ENCODE results near the gene ARHGAP40. TPM values are rescaled to one million over a fixed set of nuclear protein-coding genes. Genes with fewer than 3 reads are reported as not detected.

The ARHGAP40 gene
- total and polyA plus RNA-seq, 7 experiments from 2014 or later: not detected

- Histone ChIP-seq H3K27me3 (ENCODE audit: control insufficient read depth in 2 of 2, insufficient read depth in 2 of 2, low read length in 2 of 2) (peaks cover 0 to 12% of the 10 kb centered on the region in 2 donors), H3K9me3 (ENCODE audit: control insufficient read depth in 2 of 3, low read length in 3 of 3) (no peaks in the 10 kb centered on the region), H3K4me3 (ENCODE audit: low read length) (no peak overlapping the region), H3K36me3 (ENCODE audit: control insufficient read depth in 2 of 3, insufficient read depth in 3 of 3, low read length in 3 of 3) (no peaks in the 10 kb centered on the region), H3K27ac (ENCODE audit: low read depth, low read length) (no peak overlapping the region), H3K4me1 (ENCODE audit: control insufficient read depth in 2 of 2, insufficient read depth in 2 of 2, low read length in 2 of 2) (no peaks in the 10 kb centered on the region)
- POLR2A ChIA-PET: no interaction called here
- CTCF ChIA-PET: interaction anchor here (1.3 kb wide), 1 partner anchor 94 kb away, joined by 3 read pairs; no protein-coding TSS in a partner anchor
- intact Hi-C loops (cut with micrococcal nuclease): no loop called here
- H3K27me3 Mint-ChIP-seq: peaks cover 24 to 50% (median 37%) of the 10 kb centered on the region in 5 donors
- no peak overlapping the region for H3K4me3 Mint-ChIP-seq
- DNase-seq (no peak), ATAC-seq (no peak)
- H3K27ac Mint-ChIP-seq: no peak overlapping the region
- H3K9me3 Mint-ChIP-seq: peaks cover 0 to 12% (median 0%) of the 10 kb centered on the region in 11 donors
- H3K4me1 Mint-ChIP-seq: no peaks in the 10 kb centered on the region
- peaks cover 0 to 4% (median 3%) of the 10 kb centered on the region in 5 donors for H3K36me3 Mint-ChIP-seq
Observed at GRCh38 chr20:38657390-38657789, 55.8 kb downstream of the ARHGAP40 start.

GRCh38 chr20:38658879-38659596 lies 57.4 kb downstream of the ARHGAP40 start:
- H3K4me3 ChIP-seq (ENCODE audit: low read length): no peak overlapping the region
- ChIA-PET CTCF (interaction anchor here (0.7 to 1.6 kb wide), 8 partner anchors 10 to 391 kb away, joined by 3 to 10 read pairs (median 4); no protein-coding TSS in a partner anchor), POLR2A (no interaction called here)
- no peak overlapping the region for H3K27ac ChIP-seq (ENCODE audit: low read depth, low read length)
- no peaks in the 10 kb centered on the region for H3K4me1 ChIP-seq (ENCODE audit: control insufficient read depth in 2 of 2, insufficient read depth in 2 of 2, low read length in 2 of 2)
- DNase-seq (peak in 3 of 9 donors; percentile 17 to 23 (median 22)), ATAC-seq (peak; percentile 67)
- Mint-ChIP-seq H3K36me3 (no peaks in the 10 kb centered on the region), H3K4me1 (no peaks in the 10 kb centered on the region), H3K4me3 (no peak overlapping the region), H3K27me3 (peaks cover 32 to 52% (median 41%) of the 10 kb centered on the region in 5 donors), H3K9me3 (peaks cover 0 to 4% (median 0%) of the 10 kb centered on the region in 11 donors), H3K27ac (no peak overlapping the region)
- H3K36me3 ChIP-seq (ENCODE audit: control insufficient read depth in 2 of 3, insufficient read depth in 3 of 3, low read length in 3 of 3): no peaks in the 10 kb centered on the region
- intact Hi-C loops (cut with micrococcal nuclease): no loop called here
- H3K9me3 ChIP-seq (ENCODE audit: control insufficient read depth in 2 of 3, low read length in 3 of 3): no peaks in the 10 kb centered on the region
- H3K27me3 ChIP-seq (ENCODE audit: control insufficient read depth in 2 of 2, insufficient read depth in 2 of 2, low read length in 2 of 2): peaks cover 0 to 10% of the 10 kb centered on the region in 2 donors

GRCh38 chr20:38659597-38659880 lies 57.9 kb downstream of the ARHGAP40 start:
- H3K4me1 Mint-ChIP-seq: no peaks in the 10 kb centered on the region
- Histone ChIP-seq H3K27ac (ENCODE audit: low read depth, low read length) (no peak overlapping the region), H3K4me1 (ENCODE audit: control insufficient read depth in 2 of 2, insufficient read depth in 2 of 2, low read length in 2 of 2) (no peaks in the 10 kb centered on the region), H3K27me3 (ENCODE audit: control insufficient read depth in 2 of 2, insufficient read depth in 2 of 2, low read length in 2 of 2) (peaks cover 0 to 5% of the 10 kb centered on the region in 2 donors), H3K4me3 (ENCODE audit: low read length) (no peak overlapping the region), H3K36me3 (ENCODE audit: control insufficient read depth in 2 of 3, insufficient read depth in 3 of 3, low read length in 3 of 3) (no peaks in the 10 kb centered on the region), H3K9me3 (ENCODE audit: control insufficient read depth in 2 of 3, low read length in 3 of 3) (no peaks in the 10 kb centered on the region)
- peaks cover 0 to 8% (median 1%) of the 10 kb centered on the region in 11 donors for H3K9me3 Mint-ChIP-seq
- no peak overlapping the region for H3K27ac Mint-ChIP-seq
- ATAC-seq (no peak), DNase-seq (no peak)
- no peak overlapping the region for H3K4me3 Mint-ChIP-seq
- intact Hi-C loops (cut with micrococcal nuclease): no loop called here
- POLR2A ChIA-PET: no interaction called here
- CTCF ChIA-PET: interaction anchor here (0.7 to 1.6 kb wide), 3 partner anchors 10 to 50 kb away, joined by 3 to 10 read pairs (median 4); no protein-coding TSS in a partner anchor
- H3K36me3 Mint-ChIP-seq: no peaks in the 10 kb centered on the region
- H3K27me3 Mint-ChIP-seq: peaks cover 34 to 54% (median 46%) of the 10 kb centered on the region in 5 donors

GRCh38 chr20:38660429-38660828 lies 58.8 kb downstream of the ARHGAP40 start:
- peaks cover 0 to 11% (median 3%) of the 10 kb centered on the region in 11 donors for H3K9me3 Mint-ChIP-seq
- H3K4me3 Mint-ChIP-seq: no peak overlapping the region
- no peak for ATAC-seq
- POLR2A ChIA-PET: no interaction called here
- Histone ChIP-seq H3K9me3 (ENCODE audit: control insufficient read depth in 2 of 3, low read length in 3 of 3) (no peaks in the 10 kb centered on the region), H3K27me3 (ENCODE audit: control insufficient read depth in 2 of 2, insufficient read depth in 2 of 2, low read length in 2 of 2) (peaks cover 0 to 4% of the 10 kb centered on the region in 2 donors), H3K4me1 (ENCODE audit: control insufficient read depth in 2 of 2, insufficient read depth in 2 of 2, low read length in 2 of 2) (no peaks in the 10 kb centered on the region), H3K36me3 (ENCODE audit: control insufficient read depth in 2 of 3, insufficient read depth in 3 of 3, low read length in 3 of 3) (no peaks in the 10 kb centered on the region), H3K27ac (ENCODE audit: low read depth, low read length) (no peak overlapping the region), H3K4me3 (ENCODE audit: low read length) (no peak overlapping the region)
- no peak for DNase-seq
- intact Hi-C loops (cut with micrococcal nuclease): no loop called here
- no peaks in the 10 kb centered on the region for H3K4me1 Mint-ChIP-seq
- no peak overlapping the region for H3K27ac Mint-ChIP-seq
- no peaks in the 10 kb centered on the region for H3K36me3 Mint-ChIP-seq
- H3K27me3 Mint-ChIP-seq: peaks cover 33 to 57% (median 48%) of the 10 kb centered on the region in 5 donors
- CTCF ChIA-PET: no interaction called here

GRCh38 chr20:38663660-38664059 lies 62.1 kb downstream of the ARHGAP40 start:
- H3K4me3 Mint-ChIP-seq: no peak overlapping the region
- H3K9me3 ChIP-seq (ENCODE audit: control insufficient read depth in 2 of 3, low read length in 3 of 3): no peaks in the 10 kb centered on the region
- H3K9me3 Mint-ChIP-seq: peaks cover 0 to 11% (median 3%) of the 10 kb centered on the region in 11 donors
- H3K36me3 Mint-ChIP-seq: no peaks in the 10 kb centered on the region
- H3K27me3 ChIP-seq (ENCODE audit: control insufficient read depth in 2 of 2, insufficient read depth in 2 of 2, low read length in 2 of 2): no peaks in the 10 kb centered on the region
- H3K36me3 ChIP-seq (ENCODE audit: control insufficient read depth in 2 of 3, insufficient read depth in 3 of 3, low read length in 3 of 3): no peaks in the 10 kb centered on the region
- ATAC-seq (no peak), DNase-seq (no peak)
- no peak overlapping the region for H3K4me3 ChIP-seq (ENCODE audit: low read length)
- no peaks in the 10 kb centered on the region for H3K4me1 Mint-ChIP-seq
- intact Hi-C loops (cut with micrococcal nuclease): no loop called here
- ChIA-PET CTCF (interaction anchor here (0.7 kb wide), 1 partner anchor 407 kb away, joined by 3 read pairs; no protein-coding TSS in a partner anchor), POLR2A (no interaction called here)
- H3K27ac Mint-ChIP-seq: no peak overlapping the region
- peaks cover 37 to 56% (median 40%) of the 10 kb centered on the region in 5 donors for H3K27me3 Mint-ChIP-seq
- no peaks in the 10 kb centered on the region for H3K4me1 ChIP-seq (ENCODE audit: control insufficient read depth in 2 of 2, insufficient read depth in 2 of 2, low read length in 2 of 2)
- no peak overlapping the region for H3K27ac ChIP-seq (ENCODE audit: low read depth, low read length)

GRCh38 chr20:38664284-38664683 lies 62.7 kb downstream of the ARHGAP40 start:
- peaks cover 0 to 11% (median 3%) of the 10 kb centered on the region in 11 donors for H3K9me3 Mint-ChIP-seq
- Histone ChIP-seq H3K36me3 (ENCODE audit: control insufficient read depth in 2 of 3, insufficient read depth in 3 of 3, low read length in 3 of 3) (no peaks in the 10 kb centered on the region), H3K9me3 (ENCODE audit: control insufficient read depth in 2 of 3, low read length in 3 of 3) (no peaks in the 10 kb centered on the region), H3K27ac (ENCODE audit: low read depth, low read length) (no peak overlapping the region), H3K4me3 (ENCODE audit: low read length) (no peak overlapping the region), H3K4me1 (ENCODE audit: control insufficient read depth in 2 of 2, insufficient read depth in 2 of 2, low read length in 2 of 2) (no peaks in the 10 kb centered on the region), H3K27me3 (ENCODE audit: control insufficient read depth in 2 of 2, insufficient read depth in 2 of 2, low read length in 2 of 2) (no peaks in the 10 kb centered on the region)
- no peak for DNase-seq
- H3K27ac Mint-ChIP-seq: no peak overlapping the region
- ATAC-seq: no peak
- peaks cover 33 to 57% (median 45%) of the 10 kb centered on the region in 5 donors for H3K27me3 Mint-ChIP-seq
- no peaks in the 10 kb centered on the region for H3K4me1 Mint-ChIP-seq
- POLR2A ChIA-PET: no interaction called here
- no peak overlapping the region for H3K4me3 Mint-ChIP-seq
- H3K36me3 Mint-ChIP-seq: no peaks in the 10 kb centered on the region
- CTCF ChIA-PET: no interaction called here
- intact Hi-C loops (cut with micrococcal nuclease): no loop called here

- no peak for DNase-seq
- ChIA-PET POLR2A (no interaction called here), CTCF (no interaction called here)
- H3K27me3 Mint-ChIP-seq: peaks cover 39 to 64% (median 52%) of the 10 kb centered on the region in 5 donors
- no peaks in the 10 kb centered on the region for H3K36me3 Mint-ChIP-seq
- no peaks in the 10 kb centered on the region for H3K4me1 Mint-ChIP-seq
- no peak for ATAC-seq
- H3K4me3 Mint-ChIP-seq: no peak overlapping the region
- no peaks in the 10 kb centered on the region for H3K27me3 ChIP-seq (ENCODE audit: control insufficient read depth in 2 of 2, insufficient read depth in 2 of 2, low read length in 2 of 2)
- H3K27ac Mint-ChIP-seq: no peak overlapping the region
- H3K36me3 ChIP-seq (ENCODE audit: control insufficient read depth in 2 of 3, insufficient read depth in 3 of 3, low read length in 3 of 3): no peaks in the 10 kb centered on the region
- H3K4me3 ChIP-seq (ENCODE audit: low read length): no peak overlapping the region
- no peaks in the 10 kb centered on the region for H3K9me3 ChIP-seq (ENCODE audit: control insufficient read depth in 2 of 3, low read length in 3 of 3)
- intact Hi-C loops (cut with micrococcal nuclease): no loop called here
- no peaks in the 10 kb centered on the region for H3K4me1 ChIP-seq (ENCODE audit: control insufficient read depth in 2 of 2, insufficient read depth in 2 of 2, low read length in 2 of 2)
- H3K27ac ChIP-seq (ENCODE audit: low read depth, low read length): no peak overlapping the region
- peaks cover 0 to 11% (median 3%) of the 10 kb centered on the region in 11 donors for H3K9me3 Mint-ChIP-seq
Observed at GRCh38 chr20:38665094-38665493, 63.5 kb downstream of the ARHGAP40 start.

All from naive thymus-derived CD4-positive, alpha-beta T cell (primary cell).